Transverse colon (tissue), 4 donors: ENCODE measurements around the gene MUL1. TPM values are rescaled to one million over a fixed set of nuclear protein-coding genes. Genes with fewer than 3 reads are reported as not detected.

Source experiments
- DNase-seq: peaks from one replicate; pipeline ENCODE4 v3.0.0-alpha.2; 2019
- H3K27ac ChIP-seq, 4 donors: fragments of 200-600 bp; sonication (generic); 2 replicates each; pipeline ENCODE4 v1.5.1; 2016 to 2018; ENCODE audit warnings: inconsistent platforms in 4 of 4
- H3K27me3 ChIP-seq: fragments of 200-600 bp; sonication (generic); 2 replicates; pipeline ENCODE4 v1.5.1; 2017; ENCODE audit warnings: inconsistent platforms
- H3K36me3 ChIP-seq, 4 donors: fragments of 200-600 bp; sonication (generic); 2 replicates each; pipeline ENCODE4 v1.5.1; 2017 to 2019; ENCODE audit warnings: inconsistent platforms in 4 of 4
- H3K4me1 ChIP-seq, 4 donors: fragments of 200-600 bp; sonication (generic); 2 replicates each; pipeline ENCODE4 v1.5.1; 2017 to 2020; ENCODE audit warnings: inconsistent platforms in 4 of 4
- H3K4me3 ChIP-seq, 4 donors: fragments of 200-600 bp; sonication (generic); 1 replicate in 1 of 4; 2 replicates in 3 of 4; pipeline versions ENCODE4 v1.5.1 to v1.6.1; 2017 to 2019; ENCODE audit warnings: inconsistent platforms in 4 of 4
- H3K9me3 ChIP-seq, 2 donors: fragments of 200-600 bp; sonication (generic); 2 replicates each; pipeline ENCODE4 v1.5.1; 2017 to 2019; ENCODE audit warnings: inconsistent platforms in 2 of 2
- CTCF ChIP-seq, 5 experiments: fragments of 200-600 bp in 3 of 5; fragments of 450-650 bp in 2 of 5; sonication (generic) in 3 of 5; IDR thresholded peaks; 1 replicate in 2 of 5; 2 replicates in 3 of 5; pipeline ENCODE4 v1.5.1; 2016 to 2017; ENCODE audit warnings: antibody characterized with exemption in 5 of 5, inconsistent platforms in 3 of 5, mild to moderate bottlenecking in 2 of 5, moderate library complexity in 1 of 5
- EP300 ChIP-seq: sonication (generic); formaldehyde crosslinking; IDR thresholded peaks from one replicate; pipeline ENCODE4 v1.6.1; 2017; ENCODE audit warnings: antibody characterized with exemption, low read depth
- POLR2A ChIP-seq: fragments of 450-650 bp; IDR thresholded peaks from one replicate; pipeline ENCODE4 v1.6.1; 2016; ENCODE audit warnings: antibody characterized with exemption, mild to moderate bottlenecking, moderate library complexity
- POLR2AphosphoS5 ChIP-seq, 3 donors: sonication (generic); formaldehyde crosslinking; IDR thresholded peaks; one replicate each; pipeline ENCODE4 v1.6.1; 2016; ENCODE audit warnings: antibody characterized with exemption in 3 of 3
- WGBS, 2 donors: methylation state at CpG; one replicate each; pipeline ENCODE4 v1.1.5; 2018; ENCODE audit warnings: low coverage in 1 of 2; 5-methylcytosine and 5-hydroxymethylcytosine counted together
- in situ Hi-C, 4 donors: fragments of 200-750 bp; cut with MboI; loops; one replicate each; pipeline versions ENCODE4 v1.15.0 to v1.15.1; 2017; ENCODE audit warnings: low sequenced_read_pairs in 3 of 4, low pct_ligation_motif_present in 1 of 4, low pct_unique_long_range_greater_than_20kb in 1 of 4
- intact Hi-C: fragments of 100-400 bp; cut with DNase I; formaldehyde crosslinking; loops from one replicate; pipeline ENCODE4 v1.15.1; 2023; ENCODE audit warnings: low total_unique reads
- total RNA-seq, 4 donors: library from RNA; depleted of rRNA; stranded (reverse); fragments of >200 nt; gene quantifications; one replicate each; pipeline ENCODE4 v1.1.0, GENCODE V29; 2016

The MUL1 gene
- total RNA-seq, 4 donors from 2014 or later = 21.9 to 53.9 (median 43.9) TPM

DNA sequence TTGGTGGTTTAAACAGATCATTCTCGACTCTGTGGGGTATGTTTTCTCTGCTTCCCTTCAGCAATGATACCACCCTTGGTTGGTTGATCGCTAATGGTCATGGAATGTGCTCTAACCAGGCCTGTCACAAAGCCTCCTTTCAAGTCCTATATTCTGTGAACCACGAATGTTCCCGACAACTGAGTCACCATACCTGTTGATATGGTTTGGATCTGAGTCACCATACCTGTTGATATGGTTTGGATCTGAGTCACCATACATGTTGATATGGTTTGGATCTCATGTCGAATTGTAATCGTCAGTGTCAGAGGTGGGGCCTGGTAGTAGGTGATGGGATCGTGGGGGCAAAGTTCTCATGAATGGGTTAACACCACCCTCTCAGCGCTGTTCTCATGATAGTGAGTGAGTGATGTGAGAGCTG, 11.7 kb downstream of the MUL1 start:
- 65% methylated on average over 8 of the region's 8 CpGs; no CpG with 5 or more reads in 1 of the 2 donors for WGBS, 2 donors
- in situ Hi-C loops (loop anchor here (10.0 kb wide), 4 partner anchors 61 to 581 kb away; no protein-coding TSS in a partner anchor), intact Hi-C loops (loop anchor here (5.0 to 10.0 kb wide), 3 partner anchors 119 to 581 kb away; no protein-coding TSS in a partner anchor)
- H3K36me3 ChIP-seq = peaks cover 0 to 23% (median 10%) of the 10 kb centered on the region in 4 donors
- H3K9me3 ChIP-seq = no peaks in the 10 kb centered on the region
- no peak for DNase-seq
- no peak overlapping the region for H3K4me3 ChIP-seq
- H3K27ac ChIP-seq = no peak overlapping the region
- TF ChIP-seq POLR2A = no peak
- no peak for TF ChIP-seq EP300
- TF ChIP-seq CTCF (IDR thresholded peaks at IDR 0.05) = no peak
- no peak for TF ChIP-seq POLR2AphosphoS5 (IDR thresholded peaks at IDR 0.05)
- no peaks in the 10 kb centered on the region for H3K27me3 ChIP-seq
- peaks cover 0 to 12% (median 7%) of the 10 kb centered on the region in 4 donors for H3K4me1 ChIP-seq

GRCh38 chr1:20495661-20496060, 12.3 kb downstream of the MUL1 start:
- H3K4me3 ChIP-seq = no peak overlapping the region

GRCh38 chr1:20494609-20495311, 13.2 kb downstream of the MUL1 start:
- Histone ChIP-seq H3K9me3 (no peaks in the 10 kb centered on the region), H3K36me3 (peaks cover 0 to 8% (median 2%) of the 10 kb centered on the region in 4 donors), H3K27ac (no peak overlapping the region), H3K27me3 (no peaks in the 10 kb centered on the region), H3K4me1 (peaks cover 0 to 12% (median 7%) of the 10 kb centered on the region in 4 donors), H3K4me3 (no peak overlapping the region)
- WGBS, 2 donors = 70% methylated on average over 5 of the region's 5 CpGs; no CpG with 5 or more reads in 1 of the 2 donors
- intact Hi-C loops (loop anchor here (5.0 to 10.0 kb wide), 3 partner anchors 117 to 580 kb away; no protein-coding TSS in a partner anchor), in situ Hi-C loops (loop anchor here (5.0 to 10.0 kb wide), 5 partner anchors 60 to 580 kb away; no protein-coding TSS in a partner anchor)
- TF ChIP-seq EP300 (no peak), POLR2A (no peak), CTCF (IDR thresholded peaks at IDR 0.05) (no peak), POLR2AphosphoS5 (IDR thresholded peaks at IDR 0.05) (no peak)
- no peak for DNase-seq

More at GRCh38 chr1:20495661-20496060, 12.3 kb downstream of the MUL1 start:
- Histone ChIP-seq H3K9me3 (no peaks in the 10 kb centered on the region), H3K36me3 (peaks cover 0 to 17% (median 7%) of the 10 kb centered on the region in 4 donors), H3K4me1 (peaks cover 0 to 12% (median 7%) of the 10 kb centered on the region in 4 donors), H3K27me3 (no peaks in the 10 kb centered on the region), H3K27ac (no peak overlapping the region)
- in situ Hi-C loops = loop anchor here (10.0 kb wide), 4 partner anchors 61 to 581 kb away; no protein-coding TSS in a partner anchor
- intact Hi-C loops = loop anchor here (5.0 to 10.0 kb wide), 3 partner anchors 118 to 581 kb away; no protein-coding TSS in a partner anchor
- 100% methylated on average over 1 of the region's 1 CpG; no CpG with 5 or more reads in 1 of the 2 donors for WGBS, 2 donors
- TF ChIP-seq POLR2A = no peak
- no peak for TF ChIP-seq CTCF (IDR thresholded peaks at IDR 0.05)
- TF ChIP-seq POLR2AphosphoS5 (IDR thresholded peaks at IDR 0.05) = no peak
- TF ChIP-seq EP300 = no peak
- DNase-seq = no peak

DNA sequence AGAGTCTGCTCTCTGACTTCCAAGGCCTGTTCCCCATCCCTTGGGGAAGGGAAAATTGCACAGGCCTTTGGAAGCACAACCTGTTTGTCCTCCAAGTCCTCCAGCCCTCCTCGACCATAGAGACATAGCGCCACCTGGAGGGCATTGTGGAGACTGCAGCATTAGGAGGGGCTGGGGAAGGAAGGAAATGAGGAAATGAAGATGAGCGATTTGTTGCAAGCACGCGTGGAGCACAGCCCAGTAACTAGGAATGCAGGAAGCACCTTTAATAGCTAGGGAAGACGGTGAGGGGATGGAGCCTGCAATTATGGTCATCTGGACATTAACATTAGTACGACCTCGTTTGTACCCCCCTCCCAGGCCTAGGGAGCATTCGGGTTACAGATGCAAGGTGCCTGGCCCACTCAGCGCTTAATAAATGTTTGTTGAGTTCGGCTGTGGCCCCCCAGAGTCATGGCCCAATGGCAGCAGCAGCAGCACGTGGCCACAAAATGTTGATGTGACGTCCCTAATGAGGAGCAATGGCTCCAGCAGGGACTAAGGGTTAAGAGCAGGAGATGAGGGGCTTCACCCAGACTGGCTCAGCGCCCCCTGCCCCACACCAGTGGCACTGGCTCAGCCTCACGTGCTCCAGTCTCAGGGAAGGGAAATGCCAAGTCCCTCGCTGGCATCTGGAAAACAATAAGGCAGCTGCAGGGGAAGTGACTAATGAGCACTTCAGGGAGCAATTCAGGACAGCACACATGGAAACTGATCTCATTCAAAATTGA, 13.9 kb downstream of the MUL1 start:
- peaks cover 0 to 15% (median 7%) of the 10 kb centered on the region in 4 donors for H3K4me1 ChIP-seq
- 3 to 5% methylated on average over 9 to 16 of the region's 16 CpGs for WGBS, 2 donors
- in situ Hi-C loops (loop anchor here (5.0 to 10.0 kb wide), 5 partner anchors 59 to 579 kb away; no protein-coding TSS in a partner anchor), intact Hi-C loops (loop anchor here (2.0 to 10.0 kb wide), 3 partner anchors 281 to 579 kb away; no protein-coding TSS in a partner anchor)
- no peaks in the 10 kb centered on the region for H3K27me3 ChIP-seq
- H3K36me3 ChIP-seq = peaks cover 0 to under 1% (median 0%) of the 10 kb centered on the region in 4 donors
- no peak overlapping the region for H3K27ac ChIP-seq
- H3K9me3 ChIP-seq = no peaks in the 10 kb centered on the region
- no peak overlapping the region for H3K4me3 ChIP-seq
- TF ChIP-seq EP300 (no peak), CTCF (IDR thresholded peaks at IDR 0.05) (peak; percentile 96 to 99 (median 98))
- peak; percentile 93 for DNase-seq
